Panc1 (cell line): Measurements from ENCODE around the gene SLX9.

Source experiments
- CTCF ChIP-seq: fragments of 450-650 bp; IDR thresholded peaks from 2 replicates; pipeline ENCODE4 v1.5.1; 2017; ENCODE audit warnings: mild to moderate bottlenecking
- POLR2AphosphoS5 ChIP-seq: IDR thresholded peaks from 2 replicates; pipeline ENCODE4 v1.6.1; 2012; ENCODE audit warnings: mild to moderate bottlenecking, low read depth, low read length, moderate library complexity
- REST ChIP-seq, 2 experiments: IDR thresholded peaks; 2 replicates each; pipeline ENCODE4 v1.6.1; 2011 to 2012; ENCODE audit warnings: low read depth in 2 of 2, control low read depth in 1 of 2, low read length in 1 of 2, mild to moderate bottlenecking in 1 of 2, moderate library complexity in 1 of 2; ENCODE audit not compliant: insufficient read depth in 1 of 2
- SIN3A ChIP-seq: IDR thresholded peaks from 2 replicates; pipeline ENCODE4 v1.6.1; 2012; ENCODE audit warnings: low read depth, mild to moderate bottlenecking, low read length, moderate library complexity, borderline replicate concordance; ENCODE audit not compliant: insufficient read depth

- TF ChIP-seq CTCF, result no peak
- TF ChIP-seq POLR2AphosphoS5, result no peak
- no peak for TF ChIP-seq REST (IDR thresholded peaks at IDR 0.05; ENCODE audit: insufficient read depth in 1 of 2, low read depth in 2 of 2, low read length in 1 of 2)
- TF ChIP-seq SIN3A, result no peak
Observed at GRCh38 chr21:44951186-44951915, 11.5 kb downstream of the SLX9 start.
